ENCODE data around the gene KRTAP5-10.
"Not testable (repeated sequence)": the region's sequence is repeated elsewhere in the genome, so short reads cannot be mapped to it uniquely, and the experiment has no call there.

The KRTAP5-10 gene

DNA sequence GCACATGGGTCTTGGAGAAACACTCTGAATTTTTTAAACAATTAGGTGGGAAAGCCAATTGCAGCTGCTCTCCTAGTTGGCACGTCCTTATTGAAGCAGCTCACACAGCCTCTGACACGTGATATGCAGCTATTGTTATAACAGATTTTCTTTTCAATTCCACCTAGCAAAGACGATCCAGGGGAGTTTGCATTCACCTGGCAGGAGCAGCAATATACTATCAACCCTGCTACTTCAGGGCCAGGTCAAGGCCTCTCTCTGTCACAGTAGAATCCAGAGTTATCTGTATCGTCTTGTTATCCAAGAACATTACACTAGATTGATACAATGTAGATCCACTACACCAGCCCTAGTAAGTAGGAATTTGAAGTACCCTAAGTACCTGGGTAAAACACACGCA lies 9.1 kb downstream of the KRTAP5-10 start:
- no peak for DNase-seq

DNA sequence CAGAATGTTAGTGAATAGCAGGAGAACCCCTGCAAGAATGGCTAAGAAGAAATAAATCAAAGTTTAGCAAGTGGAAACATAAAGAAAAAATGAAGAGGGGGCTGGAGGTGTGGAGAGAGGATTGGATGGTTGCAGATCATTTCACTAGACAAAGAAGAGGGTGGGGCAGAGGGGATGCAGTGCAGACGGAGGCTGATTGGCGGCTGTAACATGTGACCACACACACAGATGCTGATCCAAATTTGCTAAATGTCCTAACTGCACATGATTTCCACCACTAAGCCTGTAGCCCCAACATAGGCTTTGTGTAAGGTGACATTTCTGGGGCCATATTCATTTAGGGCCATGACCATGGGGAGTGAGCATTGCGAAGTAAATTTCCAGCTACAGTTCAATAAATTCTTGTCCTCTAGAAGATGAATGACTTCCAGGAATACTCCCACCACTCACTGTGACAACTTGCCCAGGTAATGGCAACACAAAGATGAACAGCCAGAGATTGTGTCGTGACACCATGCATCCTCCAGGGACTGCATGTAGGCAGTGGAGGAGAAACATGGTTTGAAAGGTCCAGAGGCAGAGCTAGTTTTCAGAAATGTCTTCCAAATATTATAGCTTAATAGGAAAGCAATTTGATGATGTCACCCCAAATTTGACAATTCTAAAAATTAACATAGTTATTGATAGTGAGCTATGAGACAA lies 10.5 kb downstream of the KRTAP5-10 start:
- DNase-seq = no peak

GRCh38 chr11:71576688-71577465 lies 11.5 kb downstream of the KRTAP5-10 start:
- DNase-seq = not testable (repeated sequence)

GRCh38 chr11:71577469-71578004 lies 12.2 kb downstream of the KRTAP5-10 start:
- no peak for DNase-seq

DNA sequence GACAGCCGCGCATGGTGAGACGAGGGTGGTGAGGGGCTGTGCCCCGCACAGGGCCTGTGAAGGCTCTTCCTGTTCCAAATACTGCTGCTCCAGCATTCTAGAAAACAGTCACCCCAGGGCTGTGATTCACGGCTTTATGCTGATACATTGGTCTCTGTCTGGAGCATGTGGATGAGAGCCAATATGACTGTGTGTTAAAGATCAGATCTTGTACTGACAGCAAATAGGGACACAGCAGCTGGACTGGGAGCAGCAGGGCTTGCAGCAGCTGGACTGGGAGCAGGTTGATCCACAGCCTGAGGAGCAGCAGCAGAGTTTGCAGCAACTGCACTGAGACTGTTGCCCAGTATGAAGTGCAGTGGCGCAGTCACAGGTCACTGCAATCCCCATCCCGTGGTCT lies 14.2 kb downstream of the KRTAP5-10 start:
- not testable (repeated sequence) for DNase-seq

- peak; percentile 44 for DNase-seq
Observed at GRCh38 chr11:71580057-71581003, 15.0 kb downstream of the KRTAP5-10 start.

DNA sequence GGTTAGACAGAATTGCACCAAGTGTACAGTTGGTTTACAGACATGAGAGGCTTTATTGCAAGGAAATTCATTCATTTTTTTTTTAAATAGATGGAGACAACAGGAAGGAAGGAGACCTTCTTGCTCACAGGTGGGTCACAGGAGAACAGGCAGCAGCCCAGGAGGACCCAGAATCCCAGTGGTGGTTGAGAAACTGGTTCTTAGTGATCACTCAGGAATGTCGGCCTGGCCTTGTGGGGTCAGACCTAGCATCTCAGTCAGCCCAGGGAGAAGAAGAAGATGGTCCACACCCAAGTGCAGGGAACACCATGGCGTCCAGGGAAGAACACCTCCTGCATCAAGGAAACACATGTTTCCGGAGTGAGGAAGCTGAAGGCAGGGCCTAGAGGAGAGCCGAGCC lies 16.5 kb downstream of the KRTAP5-10 start:
- no peak for DNase-seq

- DNase-seq = no peak
Observed at GRCh38 chr11:71582309-71582895, 17.0 kb downstream of the KRTAP5-10 start, which contains the start of gene KRTAP5-11. TSS of gene KRTAP5-11 (minus strand) at chr11:71582875. CDS start at chr11:71582837, 38 bp downstream.

- DNase-seq = not testable (repeated sequence)
Observed at GRCh38 chr11:71582969-71583368, 17.6 kb downstream of the KRTAP5-10 start.

DNA sequence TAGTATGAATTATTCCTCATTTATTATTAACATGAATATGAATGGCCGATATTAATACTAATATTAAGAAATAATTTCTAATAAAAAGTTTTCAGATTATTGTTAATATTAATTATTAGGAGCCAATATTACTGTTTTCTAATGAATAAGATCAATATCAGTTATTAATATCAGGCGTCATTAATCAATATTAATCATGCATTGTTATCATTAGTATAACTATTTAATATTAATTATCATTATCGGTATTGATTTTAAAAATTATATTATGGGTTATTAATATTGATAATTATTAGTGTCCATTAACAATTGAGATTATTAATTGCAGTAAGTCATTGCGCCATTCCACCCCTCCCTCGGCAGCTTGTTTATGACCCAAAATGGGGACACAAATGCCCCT lies 20.3 kb downstream of the KRTAP5-10 start:
- not testable (repeated sequence) for DNase-seq

- not testable (repeated sequence) for DNase-seq
Observed at GRCh38 chr11:71588314-71588713, 23.0 kb downstream of the KRTAP5-10 start.

DNA sequence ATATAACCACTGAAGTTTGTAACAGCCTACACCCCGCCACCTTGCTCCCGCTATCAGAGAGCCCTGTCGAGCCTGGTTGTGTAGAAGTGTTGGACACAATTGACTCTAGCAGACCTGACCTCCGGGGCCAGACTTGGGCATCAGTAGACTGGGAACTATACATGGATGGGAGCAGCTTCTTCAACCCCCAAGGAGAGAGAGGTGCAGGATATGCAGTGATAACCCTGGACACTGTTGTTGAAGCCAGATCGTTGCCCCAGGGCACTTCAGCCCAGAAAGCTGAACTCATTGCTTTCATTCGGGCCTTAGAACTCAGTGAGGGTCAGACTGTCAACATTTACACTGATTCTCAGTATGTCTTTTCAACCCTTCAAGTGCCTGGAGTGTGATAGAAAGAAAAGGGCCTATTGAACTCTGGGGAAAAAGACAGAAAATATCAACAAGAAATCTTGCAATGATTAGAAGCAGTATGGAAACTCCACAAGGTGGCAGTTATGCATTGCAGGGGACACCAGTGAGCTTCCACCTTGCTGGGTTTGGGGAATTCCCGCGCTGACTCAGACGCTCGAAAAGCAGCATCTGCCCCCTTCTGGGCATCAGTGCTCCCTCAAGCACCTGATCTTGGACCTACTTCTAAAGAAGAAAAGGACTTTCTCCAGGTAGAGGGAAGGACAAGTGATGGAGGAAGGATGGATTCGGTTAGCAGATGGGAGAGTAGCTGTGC lies 23.6 kb downstream of the KRTAP5-10 start:
- not testable (repeated sequence) for DNase-seq

DNA sequence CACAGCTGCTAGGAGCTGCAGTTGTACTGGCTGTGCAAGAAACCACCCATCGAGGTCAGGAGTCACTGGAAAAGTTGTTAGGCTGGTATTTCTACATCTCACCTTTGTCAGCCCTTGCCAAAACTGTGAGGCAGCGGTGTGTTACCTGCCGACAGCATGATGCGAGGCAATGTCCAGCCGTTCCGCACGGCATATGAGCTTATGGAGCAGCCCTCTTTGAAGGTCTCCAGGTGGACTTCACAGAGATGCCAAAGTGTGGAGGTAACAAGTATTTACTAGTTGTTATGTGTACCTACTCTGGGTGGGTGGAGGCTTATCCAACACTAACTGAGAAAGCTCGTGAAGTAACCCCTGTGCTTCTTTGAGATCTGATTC lies 24.2 kb downstream of the KRTAP5-10 start:
- not testable (repeated sequence) for DNase-seq

DNA sequence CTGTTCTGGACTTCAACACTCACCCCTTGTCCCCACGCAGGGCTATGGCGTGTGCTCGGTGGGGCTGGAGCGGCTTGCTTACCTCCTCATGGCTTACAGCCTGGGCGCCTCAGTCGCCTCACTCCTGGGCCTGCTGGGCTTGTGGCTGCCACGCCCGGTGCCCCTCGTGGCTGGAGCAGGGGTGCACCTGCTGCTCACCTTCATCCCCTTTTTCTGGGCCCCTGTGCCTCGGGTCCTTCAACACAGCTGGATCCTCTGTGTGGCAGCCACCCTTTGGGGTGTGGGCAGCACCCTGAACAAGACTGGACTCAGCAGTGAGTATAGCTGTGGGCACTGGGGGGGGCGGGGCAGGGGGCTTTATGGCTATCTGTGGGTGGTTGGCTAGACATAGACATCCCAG lies 37.9 kb downstream of the KRTAP5-10 start:
- DNase-seq = not testable (repeated sequence)

DNA sequence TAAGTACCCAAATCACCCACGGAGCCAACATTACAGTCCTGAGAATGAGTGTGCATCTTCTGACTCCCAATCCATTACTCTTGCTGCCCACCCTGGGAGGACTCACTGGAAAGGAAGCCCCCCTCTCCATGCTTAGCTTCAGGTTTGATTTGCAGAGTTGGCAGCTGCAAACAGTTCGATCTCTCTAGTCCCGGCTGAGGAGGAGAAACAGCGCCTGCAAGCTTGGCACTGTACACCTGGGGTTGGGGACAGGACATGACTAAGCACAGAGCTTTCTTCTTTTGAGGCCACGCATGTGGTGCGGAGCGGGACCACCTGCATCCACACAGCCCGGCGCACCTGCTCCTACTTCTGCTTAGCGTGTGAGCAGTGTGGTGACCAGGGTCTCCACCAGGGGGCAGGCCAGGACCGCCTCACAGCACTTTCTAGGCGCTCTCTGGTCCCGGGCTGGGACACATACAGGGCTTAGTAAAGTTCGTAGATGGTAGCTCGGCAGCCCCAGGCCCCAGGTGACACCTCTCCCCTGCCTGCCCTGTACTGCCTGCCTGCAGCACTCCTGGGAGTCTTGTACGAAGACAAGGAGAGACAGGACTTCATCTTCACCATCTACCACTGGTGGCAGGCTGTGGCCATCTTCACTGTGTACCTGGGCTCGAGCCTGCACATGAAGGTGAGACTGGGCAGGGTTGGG lies 39.6 kb downstream of the KRTAP5-10 start:
- DNase-seq = peak; percentile 28

DNA sequence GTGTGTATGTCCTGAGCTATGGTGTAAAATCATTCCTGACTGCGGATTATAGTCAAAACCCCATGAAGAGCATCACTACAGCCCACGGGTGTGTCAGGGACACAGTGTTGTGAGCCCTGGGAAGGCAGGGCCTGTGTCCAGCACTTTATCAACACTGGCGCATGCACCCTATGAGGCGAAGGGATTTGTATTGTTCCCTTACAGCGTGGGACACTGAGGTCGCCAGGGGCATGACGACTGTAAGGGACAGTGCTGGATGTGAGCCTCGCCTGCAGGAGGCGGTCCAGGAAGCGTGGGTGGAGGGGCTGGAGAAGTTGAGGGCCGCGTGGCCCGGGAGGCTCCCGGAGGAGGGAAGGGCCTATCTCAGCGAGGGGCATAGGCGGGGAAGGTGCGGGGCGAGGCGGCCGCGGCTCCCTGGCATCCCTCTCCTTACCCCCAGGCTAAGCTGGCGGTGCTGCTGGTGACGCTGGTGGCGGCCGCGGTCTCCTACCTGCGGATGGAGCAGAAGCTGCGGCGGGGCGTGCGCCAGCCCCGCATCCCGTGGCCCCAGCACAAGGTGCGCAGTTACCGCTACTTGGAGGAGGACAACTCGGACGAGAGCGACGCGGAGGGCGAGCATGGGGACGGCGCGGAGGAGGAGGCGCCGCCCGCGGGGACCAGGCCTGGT lies 41.6 kb downstream of the KRTAP5-10 start:
- DNase-seq = not testable (repeated sequence)

DNA sequence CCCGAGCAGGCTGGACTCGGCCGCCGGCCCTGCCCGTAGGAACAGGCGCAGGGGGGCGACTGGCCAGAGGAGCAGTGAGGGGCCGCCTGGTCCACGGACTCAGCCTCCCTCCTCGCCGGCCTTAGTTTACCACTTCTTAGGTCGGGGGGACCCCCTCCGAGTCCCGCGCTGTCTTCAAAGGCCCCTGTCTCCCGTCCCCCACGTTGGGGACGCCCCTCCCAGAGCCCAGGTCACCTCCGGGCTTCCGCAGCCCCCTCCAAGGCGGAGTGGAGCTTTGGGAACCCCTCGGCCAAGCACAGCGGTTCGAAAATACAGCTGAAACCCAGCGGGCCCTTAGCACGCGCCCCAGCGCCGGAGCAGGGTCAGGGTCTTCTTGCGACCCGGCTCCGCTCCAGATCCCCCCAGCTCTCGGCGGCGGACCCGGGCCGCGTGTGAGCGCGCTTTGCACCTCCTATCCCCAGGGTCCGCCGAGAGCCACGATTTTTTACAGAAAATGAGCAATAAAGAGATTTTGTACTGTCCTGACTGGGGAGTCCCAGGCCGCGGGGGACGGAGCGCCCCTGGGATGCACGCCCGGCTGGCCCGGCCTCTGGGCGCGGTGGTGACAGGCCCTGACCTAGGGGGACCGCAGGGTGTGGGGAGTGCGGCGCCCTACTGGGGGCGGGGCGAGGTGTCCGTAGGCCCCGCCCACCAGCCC lies 42.3 kb downstream of the KRTAP5-10 start:
- DNase-seq = peak; percentile 58

GRCh38 chr11:71608272-71608671 lies 42.9 kb downstream of the KRTAP5-10 start:
- DNase-seq = not testable (repeated sequence)

GRCh38 chr11:71611218-71611910 lies 46.0 kb downstream of the KRTAP5-10 start:
- not testable (repeated sequence) for DNase-seq
